Keratinocyte (primary cell): ENCODE measurements around the gene DCLK2. TPM values are rescaled to one million over a fixed set of nuclear protein-coding genes. Genes with fewer than 3 reads are reported as not detected.

Experiments used
- DNase-seq: peaks from one replicate; pipeline ENCODE4 v3.0.0-alpha.2; 2011; ENCODE audit warnings: low read depth, missing footprints, low spot score
- FAIRE-seq: peaks from 2 replicates; lab custom pipeline; 2011; peaks lifted over from hg19 to GRCh38; lab: Jason Lieb, UNC
- H2AFZ ChIP-seq: 2 replicates; pipeline ENCODE4 v1.6.0; 2012; ENCODE audit warnings: low read length, control low read depth, inconsistent platforms; ENCODE audit not compliant: control insufficient read depth
- H3K27ac ChIP-seq: 2 replicates; pipeline ENCODE4 v1.5.1; 2011; ENCODE audit warnings: low read length; ENCODE audit not compliant: control insufficient read depth, insufficient read depth
- H3K27me3 ChIP-seq: 3 replicates; pipeline ENCODE4 v1.6.0; 2011; ENCODE audit warnings: low read length; ENCODE audit not compliant: control insufficient read depth, insufficient read depth; ENCODE audit errors: extremely low read depth
- H3K36me3 ChIP-seq, 2 experiments: 2 replicates in 1 of 2; 3 replicates in 1 of 2; pipeline ENCODE4 v1.5.1; 2011; ENCODE audit warnings: low read length in 2 of 2, mild to moderate bottlenecking in 1 of 2; ENCODE audit not compliant: control insufficient read depth in 2 of 2, insufficient read depth in 2 of 2; ENCODE audit errors: extremely low read depth in 1 of 2
- H3K4me1 ChIP-seq: 3 replicates; pipeline ENCODE4 v1.5.1; 2011; ENCODE audit warnings: low read length; ENCODE audit not compliant: control insufficient read depth, insufficient read depth; ENCODE audit errors: extremely low read depth
- H3K4me2 ChIP-seq: 3 replicates; pipeline ENCODE4 v1.6.0; 2011; ENCODE audit warnings: low read depth, low read length; ENCODE audit not compliant: control insufficient read depth, insufficient read depth; ENCODE audit errors: extremely low read depth
- H3K4me3 ChIP-seq, 3 experiments: fragments of 200-600 bp in 1 of 3; sonication (generic) in 1 of 3; 2 replicates in 2 of 3; 3 replicates in 1 of 3; pipeline ENCODE4 v1.5.1; 2011 to 2016; ENCODE audit warnings: low read length in 3 of 3, mild to moderate bottlenecking in 3 of 3, control low read depth in 2 of 3, inconsistent platforms in 1 of 3, low read depth in 1 of 3, mixed read lengths in 1 of 3, mixed run types in 1 of 3, moderate library complexity in 1 of 3; ENCODE audit not compliant: control insufficient read depth in 2 of 3, insufficient read depth in 2 of 3; ENCODE audit errors: extremely low read depth in 1 of 3
- H3K79me2 ChIP-seq: 2 replicates; pipeline ENCODE4 v1.6.0; 2012; ENCODE audit warnings: low read length; ENCODE audit not compliant: control insufficient read depth, insufficient read depth
- H3K9ac ChIP-seq: 3 replicates; pipeline ENCODE4 v1.6.0; 2011; ENCODE audit warnings: low read length; ENCODE audit not compliant: control insufficient read depth, insufficient read depth; ENCODE audit errors: extremely low read depth
- H3K9me1 ChIP-seq: 3 replicates; pipeline ENCODE4 v1.6.0; 2011; ENCODE audit warnings: low read length; ENCODE audit not compliant: control insufficient read depth, insufficient read depth; ENCODE audit errors: extremely low read depth
- H3K9me3 ChIP-seq: 2 replicates; pipeline ENCODE4 v1.5.1; 2012; ENCODE audit warnings: low read depth, low read length; ENCODE audit not compliant: control insufficient read depth
- H4K20me1 ChIP-seq: 3 replicates; pipeline ENCODE4 v1.6.0; 2011; ENCODE audit warnings: low read length; ENCODE audit not compliant: control insufficient read depth, insufficient read depth; ENCODE audit errors: extremely low read depth
- CTCF ChIP-seq, 3 experiments: IDR thresholded peaks in 1 of 3; conservative IDR thresholded peaks in 1 of 3; optimal IDR thresholded peaks in 1 of 3; 2 replicates in 2 of 3; 3 replicates in 1 of 3; pipeline versions ENCODE3 to v1.5.1; 2011; ENCODE audit warnings: low read length in 3 of 3, mild to moderate bottlenecking in 3 of 3, moderate library complexity in 2 of 3, control low read depth in 1 of 3, inconsistent platforms in 1 of 3; ENCODE audit not compliant: insufficient read depth in 2 of 3; ENCODE audit errors: extremely low read depth in 1 of 3
- EZH2 ChIP-seq: IDR thresholded peaks from one replicate; pipeline ENCODE4 v1.6.1; 2012; ENCODE audit warnings: inconsistent platforms, mild to moderate bottlenecking, low read length, moderate library complexity
- dilution Hi-C: fragments of 300-500 bp; cut with MboI; formaldehyde crosslinking; loops from one replicate; pipeline ENCODE4 v1.7.0; 2020; ENCODE audit warnings: low sequenced_read_pairs; ENCODE audit not compliant: extremely low pct_ligation_motif_present
- polyA plus RNA-seq, 5 experiments: library from polyadenylated mRNA; depleted of rRNA in 3 of 5; stranded (reverse) in 3 of 5; stranded (forward) in 1 of 5; unstranded in 1 of 5; fragments of >200 nt; gene quantifications; 1 replicate in 1 of 5; 2 replicates in 3 of 5; 3 replicates in 1 of 5; pipeline versions ENCODE4 v1.2.1 to v1.2.3, GENCODE V29; 2011 to 2012; ENCODE audit warnings: missing spikeins in 2 of 5, low read depth in 1 of 5, low replicate concordance in 1 of 5

The DCLK2 gene
- polyA plus RNA-seq, 1 donor (not counting 4 experiments of a cell fraction or from before 2014, with no cell fraction given) = 0.07 TPM

- peak overlapping the region; percentile 49 for H3K4me2 ChIP-seq
Measured at GRCh38 chr4:150280081-150280895, 202.0 kb downstream of the DCLK2 start.

GRCh38 chr4:150280975-150281374, 202.7 kb downstream of the DCLK2 start:
- H3K9ac ChIP-seq = no peak overlapping the region
- dilution Hi-C loops = no loop called here
- peaks cover 12% of the 10 kb centered on the region for H3K4me1 ChIP-seq
- no peaks in the 10 kb centered on the region for H3K79me2 ChIP-seq
- peak overlapping the region; percentile 49 for H3K4me2 ChIP-seq
- H3K36me3 ChIP-seq = peaks cover 0 to 4% of the 10 kb centered on the region in 2 experiments
- no peak for FAIRE-seq
- no peak overlapping the region for H3K4me3 ChIP-seq
- peak overlapping the region; percentile 10 for H3K27ac ChIP-seq
- H2AFZ ChIP-seq = no peak overlapping the region
- H3K9me1 ChIP-seq = no peaks in the 10 kb centered on the region
- no peaks in the 10 kb centered on the region for H4K20me1 ChIP-seq
- TF ChIP-seq CTCF (optimal IDR thresholded peaks at IDR 0.05 in 1 of 3, IDR thresholded peaks at IDR 0.05 in 1 of 3, conservative IDR thresholded peaks at IDR 0.05 in 1 of 3; ENCODE audit: extremely low read depth in 1 of 3, insufficient read depth in 2 of 3, low read length in 3 of 3) (no peak), EZH2 (no peak)
- no peaks in the 10 kb centered on the region for H3K9me3 ChIP-seq
- H3K27me3 ChIP-seq = no peaks in the 10 kb centered on the region
- DNase-seq = no peak

More at GRCh38 chr4:150280081-150280895, 202.0 kb downstream of the DCLK2 start:
- peaks cover 12% of the 10 kb centered on the region for H3K4me1 ChIP-seq
- H3K27me3 ChIP-seq = no peaks in the 10 kb centered on the region
- peak overlapping the region; percentile 23 for H3K27ac ChIP-seq
- H3K9ac ChIP-seq = no peak overlapping the region
- FAIRE-seq (peak; percentile 96), DNase-seq (no peak)
- no peaks in the 10 kb centered on the region for H4K20me1 ChIP-seq
- peaks cover 0 to 4% of the 10 kb centered on the region in 2 experiments for H3K36me3 ChIP-seq
- H3K79me2 ChIP-seq = no peaks in the 10 kb centered on the region
- no peaks in the 10 kb centered on the region for H3K9me3 ChIP-seq
- no peaks in the 10 kb centered on the region for H3K9me1 ChIP-seq
- dilution Hi-C loops = no loop called here
- no peak overlapping the region for H3K4me3 ChIP-seq
- no peak for TF ChIP-seq CTCF (optimal IDR thresholded peaks at IDR 0.05 in 1 of 3, IDR thresholded peaks at IDR 0.05 in 1 of 3, conservative IDR thresholded peaks at IDR 0.05 in 1 of 3; ENCODE audit: extremely low read depth in 1 of 3, insufficient read depth in 2 of 3, low read length in 3 of 3)
- TF ChIP-seq EZH2 = no peak
- H2AFZ ChIP-seq = no peak overlapping the region
